ENCODE measurements around the gene FGFR3. TPM values are rescaled to one million over a fixed set of nuclear protein-coding genes. Genes with fewer than 3 reads are reported as not detected.
"Not testable (repeated sequence)": the region's sequence is repeated elsewhere in the genome, so short reads cannot be mapped to it uniquely, and the experiment has no call there.

The FGFR3 gene
- total RNA-seq, 6 donors from 2014 or later: 18.5 to 92.2 (median 24.4) TPM

- Histone ChIP-seq H3K4me3 (no peak overlapping the region), H3K27ac (peak overlapping the region in 1 of 4 donors; percentile 43), H3K9me3 (no peaks in the 10 kb centered on the region), H3K4me1 (peaks cover 0 to 14% (median 3%) of the 10 kb centered on the region in 4 donors), H3K27me3 (no peaks in the 10 kb centered on the region), H3K36me3 (peaks cover 10 to 83% (median 64%) of the 10 kb centered on the region in 4 donors)
- ATAC-seq (ENCODE audit: low FRiP score in 2 of 2) (peak in 1 of 2 donors; percentile 7), DNase-seq (peak in 1 of 2 donors; percentile 42)
- 88 to 94% methylated on average over 13 of the region's 13 CpGs for WGBS, 2 donors
- TF ChIP-seq CTCF (IDR thresholded peaks at IDR 0.05): no peak
- TF ChIP-seq POLR2A (IDR thresholded peaks at IDR 0.05): no peak
- TF ChIP-seq EP300 (IDR thresholded peaks at IDR 0.05): no peak
- TF ChIP-seq POLR2AphosphoS5 (IDR thresholded peaks at IDR 0.05): no peak
These were observed 49.3 kb downstream of the FGFR3 start for GRCh38 chr4:1842339-1842895.

GRCh38 chr4:1842993-1843448 lies 49.9 kb downstream of the FGFR3 start:
- no peak overlapping the region for H3K4me3 ChIP-seq
- no peaks in the 10 kb centered on the region for H3K9me3 ChIP-seq
- peak; percentile 32 to 37 for ATAC-seq (ENCODE audit: low FRiP score in 2 of 2)
- 91 to 92% methylated on average over 15 to 17 of the region's 17 CpGs for WGBS, 2 donors
- no peak for TF ChIP-seq CTCF (IDR thresholded peaks at IDR 0.05)
- TF ChIP-seq POLR2A (IDR thresholded peaks at IDR 0.05): no peak
- no peak for TF ChIP-seq POLR2AphosphoS5 (IDR thresholded peaks at IDR 0.05)
- no peak for TF ChIP-seq EP300 (IDR thresholded peaks at IDR 0.05)
- no peaks in the 10 kb centered on the region for H3K27me3 ChIP-seq
- peaks cover 9 to 81% (median 63%) of the 10 kb centered on the region in 4 donors for H3K36me3 ChIP-seq
- H3K4me1 ChIP-seq: peaks cover 0 to 14% (median 3%) of the 10 kb centered on the region in 4 donors
- no peak overlapping the region for H3K27ac ChIP-seq
- DNase-seq: peak in 1 of 2 donors; percentile 40

- Histone ChIP-seq H3K4me1 (peaks cover 0 to 14% (median 3%) of the 10 kb centered on the region in 4 donors), H3K27ac (no peak overlapping the region), H3K4me3 (no peak overlapping the region), H3K36me3 (peaks cover under 1 to 80% (median 55%) of the 10 kb centered on the region in 4 donors), H3K27me3 (no peaks in the 10 kb centered on the region), H3K9me3 (no peaks in the 10 kb centered on the region)
- no peak for ATAC-seq (ENCODE audit: low FRiP score in 2 of 2)
- 77 to 92% methylated on average over 6 to 10 of the region's 10 CpGs for WGBS, 2 donors
- TF ChIP-seq POLR2AphosphoS5 (IDR thresholded peaks at IDR 0.05) (no peak), EP300 (IDR thresholded peaks at IDR 0.05) (no peak), CTCF (IDR thresholded peaks at IDR 0.05) (no peak), POLR2A (IDR thresholded peaks at IDR 0.05) (no peak)
- no peak for DNase-seq
These were observed 50.8 kb downstream of the FGFR3 start for GRCh38 chr4:1843852-1844251.

- DNase-seq: not testable (repeated sequence)
- WGBS, 2 donors: 95 to 97% methylated on average over 10 of the region's 10 CpGs
- peaks cover 0 to 73% (median 48%) of the 10 kb centered on the region in 4 donors for H3K36me3 ChIP-seq
These were observed 51.5 kb downstream of the FGFR3 start for GRCh38 chr4:1844618-1845017.

GRCh38 chr4:1846580-1846979 lies 53.5 kb downstream of the FGFR3 start:
- Histone ChIP-seq H3K4me1 (peaks cover 5 to 21% (median 11%) of the 10 kb centered on the region in 4 donors), H3K27ac (no peak overlapping the region), H3K36me3 (peaks cover 0 to 54% (median 30%) of the 10 kb centered on the region in 4 donors), H3K9me3 (no peaks in the 10 kb centered on the region), H3K27me3 (no peaks in the 10 kb centered on the region), H3K4me3 (no peak overlapping the region)
- TF ChIP-seq CTCF (IDR thresholded peaks at IDR 0.05) (no peak), EP300 (IDR thresholded peaks at IDR 0.05) (no peak), POLR2A (IDR thresholded peaks at IDR 0.05) (no peak)
- 90 to 98% methylated on average over 2 of the region's 2 CpGs for WGBS, 2 donors
- DNase-seq (no peak), ATAC-seq (ENCODE audit: low FRiP score in 2 of 2) (no peak)

More at GRCh38 chr4:1844618-1845017, 51.5 kb downstream of the FGFR3 start:
- H3K27ac ChIP-seq; H3K27me3 ChIP-seq; H3K4me3 ChIP-seq; ATAC-seq (ENCODE audit: low FRiP score in 2 of 2); H3K9me3 ChIP-seq: not testable (repeated sequence)
- peaks cover 0 to 14% (median 3%) of the 10 kb centered on the region in 4 donors for H3K4me1 ChIP-seq

Data from upper lobe of left lung (tissue), 6 donors.